Esophagus muscularis mucosa (tissue), 4 donors: ENCODE data around the gene FAM110D. TPM values are rescaled to one million over a fixed set of nuclear protein-coding genes. Genes with fewer than 3 reads are reported as not detected.

Source experiments
- DNase-seq: peaks from one replicate; pipeline ENCODE4 v3.0.0-alpha.2; 2017; ENCODE audit errors: extremely low spot score
- H3K27ac ChIP-seq, 4 donors: fragments of 200-600 bp; sonication (generic); replicated peaks in 1 of 4; 1 replicate in 3 of 4; 2 replicates in 1 of 4; pipeline ENCODE4 v1.5.1; 2016 to 2019; ENCODE audit warnings: mild to moderate bottlenecking in 1 of 4
- H3K27me3 ChIP-seq, 4 donors: fragments of 200-600 bp; sonication (generic); one replicate each; pipeline versions ENCODE4 v1.5.1 to v1.6.0; 2016 to 2019
- H3K36me3 ChIP-seq, 4 donors: fragments of 200-600 bp; sonication (generic); one replicate each; pipeline ENCODE4 v1.5.1; 2016 to 2019
- H3K4me1 ChIP-seq, 4 donors: fragments of 200-600 bp; sonication (generic); one replicate each; pipeline ENCODE4 v1.5.1; 2016 to 2019
- H3K4me3 ChIP-seq, 4 donors: fragments of 200-600 bp; sonication (generic); 1 replicate in 2 of 4; 2 replicates in 2 of 4; pipeline ENCODE4 v1.5.1; 2016 to 2019; ENCODE audit warnings: mild to moderate bottlenecking in 4 of 4, moderate library complexity in 1 of 4
- H3K9me3 ChIP-seq, 4 donors: fragments of 200-600 bp; sonication (generic); 1 replicate in 3 of 4; 2 replicates in 1 of 4; pipeline ENCODE4 v1.5.1; 2016 to 2019
- EP300 ChIP-seq: sonication (generic); formaldehyde crosslinking; IDR thresholded peaks from one replicate; pipeline ENCODE4 v1.6.1; 2017; ENCODE audit warnings: antibody characterized with exemption
- POLR2A ChIP-seq: fragments of 450-650 bp; IDR thresholded peaks from one replicate; pipeline ENCODE4 v1.6.1; 2017; ENCODE audit warnings: antibody characterized with exemption, moderate library complexity, mild to moderate bottlenecking, low read depth
- POLR2AphosphoS5 ChIP-seq, 2 donors: sonication (generic); formaldehyde crosslinking; IDR thresholded peaks; one replicate each; pipeline ENCODE4 v1.6.1; 2017; ENCODE audit warnings: antibody characterized with exemption in 2 of 2
- WGBS: methylation state at CpG from one replicate; pipeline ENCODE4 v1.1.5; 2018; 5-methylcytosine and 5-hydroxymethylcytosine counted together
- intact Hi-C: fragments of 100-400 bp; cut with DNase I; formaldehyde crosslinking; loops from one replicate; pipeline ENCODE4 v1.15.1; 2023
- total RNA-seq, 4 donors: library from RNA; depleted of rRNA; stranded (reverse); fragments of >200 nt; gene quantifications; one replicate each; pipeline versions ENCODE4 v1.1.0 to v1.2.1, GENCODE V29; 2016
- TF ChIP-seq, protein P1 (sequence below), 3 experiments: fragments of 200-600 bp in 2 of 3; fragments of 450-650 bp in 1 of 3; sonication (generic) in 2 of 3; IDR thresholded peaks; one replicate each; pipeline ENCODE4 v1.5.1; 2017 to 2019; ENCODE audit warnings: antibody characterized with exemption in 3 of 3, mild to moderate bottlenecking in 2 of 3, moderate library complexity in 1 of 3

FAM110D gene
- 10 to 100 TPM in 2 of 4 donors, 1 to 10 TPM in 2; 2.9 to 17.9 (median 11.6) TPM for total RNA-seq

DNA sequence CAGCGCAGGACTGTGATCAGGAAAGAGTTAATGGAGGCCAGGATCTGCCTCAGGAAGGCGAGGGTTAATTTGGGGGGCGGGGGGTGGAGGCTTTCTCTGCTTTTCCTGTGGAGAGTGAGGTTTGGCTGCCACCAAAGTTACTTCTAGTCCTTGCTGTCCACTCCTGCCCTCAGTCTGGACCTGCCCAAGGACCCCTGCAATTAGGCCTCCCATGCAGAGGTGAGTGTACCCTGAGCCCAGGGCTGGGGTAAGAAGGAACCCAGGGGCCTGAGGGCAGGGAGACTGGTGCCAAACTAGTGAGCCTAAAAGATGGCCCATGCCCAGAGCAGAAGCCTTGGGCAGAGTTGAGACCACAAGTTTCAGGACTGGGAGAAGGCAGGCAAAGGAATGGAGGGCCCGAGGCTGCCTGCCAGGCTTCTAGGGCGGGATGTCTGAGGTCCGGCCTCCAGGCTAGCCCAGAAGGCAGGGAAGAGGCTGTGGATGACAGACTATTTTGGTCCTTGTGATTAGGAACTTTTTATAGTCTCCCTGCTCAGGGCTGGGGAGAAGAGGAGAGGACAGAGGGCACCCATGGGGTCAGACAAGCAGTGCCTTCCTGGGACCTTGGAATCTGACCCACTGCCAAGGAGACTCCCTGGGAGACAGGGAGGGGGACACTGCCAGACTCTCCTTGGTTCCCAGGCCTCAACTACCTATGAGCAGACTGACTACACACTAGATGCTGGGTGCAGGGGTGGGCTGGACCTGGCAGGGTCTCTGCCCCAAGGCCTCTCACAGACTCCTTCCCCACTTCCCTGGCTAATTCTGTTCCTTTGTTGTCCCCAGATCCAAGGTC lies at the start of gene FAM110D:
Gene FAM110D (plus strand): TSS at position 172 of the 835 bp plus-strand sequence. CDS start 2,213 bp downstream, outside the sequence.
- Histone ChIP-seq H3K27me3 (peaks cover 0 to 46% (median 4%) of the 10 kb centered on the region in 4 donors), H3K4me3 (peak within 1 kb of the TSS; percentile 54 to 66 (median 63)), H3K27ac (peak within 1 kb of the TSS in 3 of 4 donors; percentile 41 to 76 (median 61)), H3K36me3 (no peaks in the 10 kb centered on the region), H3K9me3 (no peaks in the 10 kb centered on the region), H3K4me1 (peaks cover 23 to 54% (median 26%) of the 10 kb centered on the region in 4 donors)
- WGBS, result 51% methylated on average over 4 of the region's 6 CpGs
- TF ChIP-seq POLR2A (no peak), POLR2AphosphoS5 (IDR thresholded peaks at IDR 0.05) (peak; percentile 20 to 67)
- intact Hi-C loops, result no loop called here
- no peak for DNase-seq

GRCh38 chr1:26109229-26110164 lies 49.4 kb upstream of the FAM110D start:
- Histone ChIP-seq H3K36me3 (peaks cover 0 to 3% (median 1%) of the 10 kb centered on the region in 4 donors), H3K27me3 (no peaks in the 10 kb centered on the region), H3K9me3 (no peaks in the 10 kb centered on the region), H3K27ac (peak overlapping the region in 1 of 4 donors; percentile 94), H3K4me1 (peaks cover 26 to 28% (median 28%) of the 10 kb centered on the region in 4 donors), H3K4me3 (no peak overlapping the region)
- intact Hi-C loops, result loop anchor here (5.0 kb wide), 3 partner anchors 53 to 123 kb away; partner anchors contain the start of gene CEP85
- TF ChIP-seq POLR2A, result no peak
- TF ChIP-seq POLR2AphosphoS5 (IDR thresholded peaks at IDR 0.05), result no peak
- TF ChIP-seq EP300, result no peak
- TF ChIP-seq, protein P1, sequence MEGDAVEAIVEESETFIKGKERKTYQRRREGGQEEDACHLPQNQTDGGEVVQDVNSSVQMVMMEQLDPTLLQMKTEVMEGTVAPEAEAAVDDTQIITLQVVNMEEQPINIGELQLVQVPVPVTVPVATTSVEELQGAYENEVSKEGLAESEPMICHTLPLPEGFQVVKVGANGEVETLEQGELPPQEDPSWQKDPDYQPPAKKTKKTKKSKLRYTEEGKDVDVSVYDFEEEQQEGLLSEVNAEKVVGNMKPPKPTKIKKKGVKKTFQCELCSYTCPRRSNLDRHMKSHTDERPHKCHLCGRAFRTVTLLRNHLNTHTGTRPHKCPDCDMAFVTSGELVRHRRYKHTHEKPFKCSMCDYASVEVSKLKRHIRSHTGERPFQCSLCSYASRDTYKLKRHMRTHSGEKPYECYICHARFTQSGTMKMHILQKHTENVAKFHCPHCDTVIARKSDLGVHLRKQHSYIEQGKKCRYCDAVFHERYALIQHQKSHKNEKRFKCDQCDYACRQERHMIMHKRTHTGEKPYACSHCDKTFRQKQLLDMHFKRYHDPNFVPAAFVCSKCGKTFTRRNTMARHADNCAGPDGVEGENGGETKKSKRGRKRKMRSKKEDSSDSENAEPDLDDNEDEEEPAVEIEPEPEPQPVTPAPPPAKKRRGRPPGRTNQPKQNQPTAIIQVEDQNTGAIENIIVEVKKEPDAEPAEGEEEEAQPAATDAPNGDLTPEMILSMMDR (IDR thresholded peaks at IDR 0.05), result no peak
- no peak for DNase-seq
- WGBS, result 89% methylated on average over 5 of the region's 5 CpGs

- WGBS, result 3% methylated on average over 8 of the region's 85 CpGs
- intact Hi-C loops, result loop anchor here (5.0 kb wide), 1 partner anchor 121 kb away; the partner anchor contains the start of gene CEP85
- Histone ChIP-seq H3K9me3 (no peaks in the 10 kb centered on the region), H3K27me3 (no peaks in the 10 kb centered on the region), H3K4me1 (peaks cover 25 to 35% (median 27%) of the 10 kb centered on the region in 4 donors), H3K4me3 (peak overlapping the region; percentile 95 to 100 (median 98)), H3K36me3 (peaks cover 0 to 18% (median 8%) of the 10 kb centered on the region in 4 donors), H3K27ac (peak overlapping the region; percentile 92 to 97 (median 94))
- DNase-seq, result peak; percentile 94
- TF ChIP-seq POLR2A, result peak; percentile 15
- TF ChIP-seq POLR2AphosphoS5 (IDR thresholded peaks at IDR 0.05), result peak; percentile 9 to 58
- TF ChIP-seq, protein P1 (IDR thresholded peaks at IDR 0.05), result no peak
- TF ChIP-seq EP300, result no peak
Measured at GRCh38 chr1:26110731-26111529, 47.9 kb upstream of the FAM110D start.

- peak; percentile 97 for DNase-seq
- 0% methylated on average over 39 of the region's 96 CpGs for WGBS
- H3K36me3 ChIP-seq, result peaks cover 0 to 26% (median 8%) of the 10 kb centered on the region in 4 donors
- TF ChIP-seq POLR2AphosphoS5 (IDR thresholded peaks at IDR 0.05), result peak; percentile 80 to 84
- TF ChIP-seq POLR2A, result no peak
- TF ChIP-seq EP300, result no peak
- TF ChIP-seq, protein P1 (IDR thresholded peaks at IDR 0.05), result no peak
- peaks cover 25 to 35% (median 27%) of the 10 kb centered on the region in 4 donors for H3K4me1 ChIP-seq
- H3K27ac ChIP-seq, result peak within 1 kb of the TSS; percentile 92 to 97 (median 94)
- H3K9me3 ChIP-seq, result no peaks in the 10 kb centered on the region
- peak within 1 kb of the TSS; percentile 95 to 100 (median 98) for H3K4me3 ChIP-seq
- intact Hi-C loops, result loop anchor here (5.0 kb wide), 1 partner anchor 121 kb away; the partner anchor contains the start of gene CEP85
- no peaks in the 10 kb centered on the region for H3K27me3 ChIP-seq
Measured at GRCh38 chr1:26111530-26112406, 47.1 kb upstream of the FAM110D start, which contains the start of gene PDIK1L. TSS of gene PDIK1L (plus strand) at chr1:26111824. CDS start at chr1:26114309, 2,485 bp downstream.
